Astrocyte (in vitro differentiated cells and primary cell): ENCODE measurements around the gene THRA.

Experiments used
- CTCF ChIP-seq: IDR thresholded peaks from 2 replicates; pipeline ENCODE4 v1.5.1; 2011; ENCODE audit warnings: low read depth, mild to moderate bottlenecking, inconsistent platforms, low read length, moderate library complexity; ENCODE audit not compliant: insufficient read depth
- EZH2 ChIP-seq: IDR thresholded peaks from 2 replicates; pipeline ENCODE4 v1.6.1; 2012; ENCODE audit warnings: mild to moderate bottlenecking, low read length, inconsistent platforms; ENCODE audit not compliant: insufficient read depth

- TF ChIP-seq CTCF (no peak), EZH2 (no peak)
These were observed 48.3 kb upstream of the THRA start for GRCh38 chr17:40014375-40014980.
